HG02759 (cell line): Measurements from ENCODE around the gene HPCA.

Experiments
- ATAC-seq: cut with Tn5 transposase; IDR thresholded peaks from one replicate; pipeline ENCODE4 v1.9.1; 2021; ENCODE audit warnings: mild to moderate bottlenecking, moderate library complexity; ENCODE audit not compliant: unreplicated experiment

HPCA gene

DNA sequence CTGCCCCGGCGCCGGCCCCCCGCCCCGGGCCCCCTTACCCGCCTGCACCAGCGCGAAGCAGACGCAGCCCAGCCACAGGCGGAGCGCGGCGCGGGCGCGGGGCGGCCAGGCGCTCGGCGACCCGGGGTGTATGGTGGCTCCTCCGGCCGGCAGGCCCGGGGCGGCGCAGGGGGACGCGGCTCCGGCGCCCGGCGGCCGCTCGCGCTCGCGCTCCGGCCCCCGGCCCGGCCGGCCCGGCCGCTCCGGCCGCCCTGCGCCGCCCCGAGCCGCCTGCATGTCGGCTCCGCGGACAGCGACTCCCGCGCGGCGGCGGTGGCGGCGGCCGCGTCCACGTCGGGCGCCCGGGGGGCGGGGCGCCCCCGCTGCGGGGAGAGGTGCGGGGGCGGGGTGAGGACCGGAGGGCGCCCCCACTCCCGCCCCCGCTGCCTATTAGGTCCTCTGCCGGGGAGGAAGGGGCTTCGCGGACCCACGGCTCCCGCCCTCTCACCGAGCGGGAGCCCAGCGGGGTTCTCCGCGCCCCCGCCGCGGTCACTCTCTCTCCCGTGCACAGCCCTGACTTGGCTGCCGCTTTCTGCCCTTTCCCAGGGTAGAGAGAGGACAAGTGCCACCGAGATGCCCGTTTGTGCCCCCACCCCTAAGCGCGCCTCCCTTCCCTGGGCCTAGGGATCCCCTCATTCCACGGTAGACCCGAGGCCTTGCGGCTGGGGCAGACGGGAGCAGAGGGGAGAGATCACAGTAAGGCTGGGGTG, 15.5 kb upstream of the HPCA start, which contains the start of gene FNDC5:
Gene FNDC5 (minus strand): TSS at position 298 of the 749 bp plus-strand sequence.
- ATAC-seq = no peak

DNA sequence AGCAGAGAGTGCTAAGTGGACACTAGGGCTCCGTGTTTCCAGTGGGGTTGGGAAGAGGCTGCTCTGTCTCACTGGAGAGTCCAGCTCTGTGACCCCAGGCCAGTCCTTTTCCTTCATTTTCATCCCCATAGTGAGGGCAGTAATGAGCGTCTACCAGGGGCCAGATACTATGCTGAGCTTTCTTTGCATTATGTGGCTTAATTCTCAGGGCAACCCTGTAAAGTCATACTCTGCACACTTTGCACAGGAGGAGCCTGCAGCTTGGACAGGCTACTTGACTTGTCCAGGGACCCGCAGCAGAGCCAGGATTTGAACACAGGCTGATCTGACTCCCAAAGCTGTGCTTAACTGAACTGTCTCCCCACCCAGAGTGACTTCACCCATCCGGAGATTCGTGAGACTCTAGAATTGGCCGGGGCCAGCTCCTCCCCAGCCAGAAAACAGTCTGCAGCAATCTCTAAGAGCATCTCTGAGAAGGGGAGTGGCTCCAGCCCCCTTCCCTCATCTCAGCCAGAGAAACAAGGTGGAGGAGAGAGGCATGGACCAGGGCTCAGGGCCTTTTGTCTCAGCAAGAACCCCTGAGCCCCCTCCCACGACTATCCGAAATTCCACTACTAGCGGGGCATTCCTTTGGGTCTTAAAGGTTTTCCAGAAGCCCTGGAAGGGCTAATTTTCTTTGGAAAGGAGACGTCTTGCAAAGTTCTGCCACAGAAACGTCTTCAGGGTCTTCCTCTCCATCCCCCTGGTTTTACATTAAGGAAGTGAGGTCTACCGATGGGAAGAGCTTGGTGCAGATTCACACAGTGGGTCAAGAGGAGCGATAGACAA, 14.7 kb upstream of the HPCA start:
- ATAC-seq = no peak

DNA sequence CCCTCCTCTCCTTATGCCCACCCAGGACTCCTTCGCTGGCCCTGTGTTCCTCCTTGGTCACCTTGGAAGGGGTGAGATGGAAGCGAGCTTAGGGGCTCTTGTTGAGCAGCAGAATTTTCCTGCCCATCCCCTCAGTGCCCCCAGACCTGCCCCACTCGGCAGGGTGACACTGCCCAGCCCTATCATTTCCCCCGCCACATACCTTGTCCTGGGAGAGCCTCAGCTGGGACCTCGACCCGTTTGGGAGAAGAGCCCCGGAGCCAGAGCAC, 14.2 kb upstream of the HPCA start:
- ATAC-seq = no peak

- ATAC-seq = no peak
Measured at GRCh38 chr1:32873484-32873883, 12.8 kb upstream of the HPCA start.

- ATAC-seq = no peak
Measured at GRCh38 chr1:32874860-32875752, 11.2 kb upstream of the HPCA start.

DNA sequence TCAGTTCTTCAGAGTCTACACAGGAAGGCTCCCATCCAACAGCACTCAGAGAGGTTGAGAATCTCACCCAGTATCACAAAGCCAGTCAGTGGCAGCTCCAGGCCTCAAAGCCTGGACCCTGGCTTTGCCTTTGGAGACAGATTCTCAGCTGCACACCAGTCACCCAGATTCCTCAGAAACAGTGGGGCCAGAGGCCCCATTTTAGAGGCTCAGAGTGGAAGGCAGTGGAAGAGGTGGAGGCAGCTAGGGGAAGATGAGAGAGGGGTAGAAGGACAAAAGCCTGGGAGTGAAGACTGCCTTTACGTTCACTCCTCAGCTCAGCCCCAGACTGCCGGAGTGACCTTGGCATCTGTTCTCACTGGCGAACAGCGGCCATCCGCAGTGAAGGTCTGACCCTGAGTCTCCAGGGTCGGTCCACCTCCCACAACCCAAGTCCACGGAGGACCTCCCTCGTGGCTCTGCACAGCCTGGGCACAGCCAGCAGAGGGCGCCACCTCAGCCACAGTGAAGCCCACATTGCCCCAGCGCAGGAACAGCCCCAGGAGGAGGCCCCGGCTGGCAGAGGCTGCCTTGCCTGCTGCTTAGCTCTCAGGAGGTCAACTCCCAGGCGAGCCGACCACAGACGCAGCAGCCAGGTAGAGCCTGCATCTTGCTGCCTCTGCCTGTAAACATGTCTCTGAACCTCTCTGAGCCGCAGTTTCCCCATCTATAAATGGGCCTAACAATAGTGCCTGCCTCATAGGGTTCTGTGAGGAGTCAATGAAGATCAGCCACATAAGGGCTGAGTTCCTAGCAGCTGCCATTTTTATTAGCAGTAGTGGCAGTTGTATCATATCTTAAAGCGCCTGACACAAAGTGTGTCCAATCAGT, 9.7 kb upstream of the HPCA start:
- peak; percentile 39 for ATAC-seq

- ATAC-seq = no peak
Measured at GRCh38 chr1:32877211-32878110, 8.8 kb upstream of the HPCA start.

GRCh38 chr1:32878183-32878582, 8.1 kb upstream of the HPCA start:
- no peak for ATAC-seq

DNA sequence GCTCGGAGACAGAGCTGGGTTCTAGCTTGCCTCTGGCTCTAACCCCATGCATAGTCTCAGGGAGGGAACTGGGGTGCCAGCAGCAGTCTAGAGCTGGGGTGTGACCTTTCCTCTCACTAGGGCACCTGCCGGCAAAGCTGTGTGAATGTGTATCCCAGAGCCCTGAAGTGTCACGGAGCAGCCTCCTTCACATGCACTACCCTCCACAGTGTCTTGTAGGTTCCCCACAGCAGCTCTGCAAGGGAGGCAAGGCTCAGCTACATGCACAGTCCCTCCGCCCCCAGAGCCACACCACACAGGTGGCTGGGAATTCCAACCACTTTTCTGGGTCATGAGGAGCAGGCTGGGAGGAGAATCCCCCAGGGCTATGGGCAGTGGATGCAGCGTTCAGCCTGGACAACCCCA, 7.7 kb upstream of the HPCA start:
- ATAC-seq = no peak

DNA sequence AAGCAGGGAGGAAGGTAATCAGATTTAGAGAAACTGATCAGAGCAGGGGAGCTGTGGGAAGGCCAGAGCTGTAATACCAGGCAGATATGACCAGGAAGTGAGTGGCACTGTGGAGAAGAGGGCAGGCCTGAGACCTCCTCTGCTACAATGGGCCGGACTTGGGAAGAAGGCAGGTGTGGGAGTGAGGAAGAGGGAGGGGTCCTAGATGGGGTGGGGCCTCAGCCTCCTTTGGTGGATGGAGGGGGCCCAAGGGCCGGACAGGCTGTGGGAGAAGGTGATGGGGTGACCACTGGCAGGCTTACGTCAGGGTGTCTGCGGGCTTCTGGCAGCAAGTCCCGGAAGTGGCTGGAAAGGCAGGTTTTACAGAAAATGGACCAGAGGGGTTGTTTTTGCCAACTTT, 5.0 kb upstream of the HPCA start:
- ATAC-seq = no peak

DNA sequence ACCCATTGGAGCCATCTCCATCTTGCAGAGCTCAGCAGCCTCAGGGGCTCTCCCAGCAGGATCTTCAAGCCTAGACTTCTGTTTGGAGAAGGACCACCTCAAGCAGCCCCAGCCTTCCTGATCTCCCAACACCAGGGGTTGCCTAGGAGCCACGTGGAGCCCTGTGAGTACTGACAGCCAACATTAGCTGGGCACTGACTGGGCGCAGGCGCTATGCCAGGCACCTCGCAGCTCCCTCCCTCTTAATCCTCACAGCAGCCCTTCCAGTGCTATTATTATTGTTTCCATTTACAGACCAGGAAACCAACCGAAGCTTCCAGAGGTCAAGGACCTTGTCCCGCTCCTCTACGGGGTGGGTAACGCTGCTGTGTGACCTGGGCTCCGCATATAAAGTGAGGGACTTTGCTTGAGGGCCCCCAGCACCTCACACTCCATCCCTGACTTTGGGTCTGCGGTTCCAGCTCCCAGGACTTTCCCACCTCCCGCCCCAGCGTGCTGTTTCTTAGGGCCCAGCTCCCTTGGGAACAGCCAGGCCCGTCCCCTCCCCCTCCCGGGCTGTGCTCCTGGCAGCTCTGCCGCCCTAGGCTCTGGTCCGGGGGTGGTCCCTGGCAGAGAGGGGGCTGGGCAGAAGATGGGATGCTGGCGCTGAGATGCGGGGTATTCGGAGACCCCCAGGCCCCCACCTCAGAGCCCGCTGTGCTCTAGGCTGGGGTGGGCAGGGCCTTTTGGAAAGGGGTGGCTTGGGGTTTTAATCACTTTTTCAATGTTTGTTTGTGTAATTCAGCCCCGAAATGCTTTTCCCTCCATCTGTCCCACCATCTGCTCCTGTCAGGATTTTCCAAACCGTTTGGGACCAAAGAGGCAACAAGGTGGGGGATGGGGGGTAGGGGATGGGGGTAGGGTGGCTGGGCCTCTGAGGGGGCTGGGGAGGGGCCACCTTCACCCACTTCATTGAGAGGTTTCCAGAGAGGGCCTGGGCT, 4.1 kb upstream of the HPCA start:
- no peak for ATAC-seq

GRCh38 chr1:32883338-32884031, 2.8 kb upstream of the HPCA start:
- no peak for ATAC-seq

DNA sequence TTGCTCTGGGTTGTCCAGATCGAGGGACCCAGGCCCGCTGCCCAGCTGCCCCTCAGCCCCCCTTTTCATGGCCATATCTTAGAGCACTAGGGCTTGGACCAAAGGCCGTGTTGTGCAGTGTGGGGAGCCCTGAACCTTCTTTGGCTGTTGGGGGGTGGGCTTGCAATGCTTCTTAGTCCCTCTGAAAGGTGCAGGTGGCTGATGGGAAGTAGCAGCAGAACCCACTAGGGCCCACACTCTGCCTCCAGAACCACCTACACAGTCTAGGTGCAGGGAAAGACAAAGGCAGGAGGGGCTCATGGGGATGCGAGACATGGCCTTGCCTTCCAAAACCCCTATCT, 2.3 kb upstream of the HPCA start:
- ATAC-seq = no peak

DNA sequence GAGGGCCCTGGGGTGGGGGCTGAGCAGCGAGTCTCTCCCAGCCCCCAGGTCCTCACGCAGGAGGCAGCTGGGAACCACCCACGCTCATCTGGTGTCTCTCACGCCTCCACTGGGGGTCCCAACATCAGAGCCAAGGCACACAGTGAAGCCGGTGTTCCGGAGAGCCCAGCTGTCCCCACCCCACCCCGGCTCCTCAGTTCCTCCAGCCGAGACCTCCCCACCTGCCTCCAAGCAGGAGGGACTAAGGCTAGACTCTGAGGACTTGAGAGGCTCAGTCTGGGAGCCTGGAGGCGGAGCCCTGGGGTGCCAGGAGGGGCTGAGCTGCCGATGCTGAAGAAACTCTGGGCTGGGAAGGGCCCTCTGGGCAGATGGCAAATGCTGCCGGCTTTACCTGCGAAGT, 1.6 kb upstream of the HPCA start:
- no peak for ATAC-seq

GRCh38 chr1:32885676-32886003, 651 bp upstream of the HPCA start:
- no peak for ATAC-seq

- ATAC-seq = no peak
Measured at GRCh38 chr1:32886828-32887414, 630 bp downstream of the HPCA start.

GRCh38 chr1:32887623-32888022, 1.3 kb downstream of the HPCA start:
- no peak for ATAC-seq

DNA sequence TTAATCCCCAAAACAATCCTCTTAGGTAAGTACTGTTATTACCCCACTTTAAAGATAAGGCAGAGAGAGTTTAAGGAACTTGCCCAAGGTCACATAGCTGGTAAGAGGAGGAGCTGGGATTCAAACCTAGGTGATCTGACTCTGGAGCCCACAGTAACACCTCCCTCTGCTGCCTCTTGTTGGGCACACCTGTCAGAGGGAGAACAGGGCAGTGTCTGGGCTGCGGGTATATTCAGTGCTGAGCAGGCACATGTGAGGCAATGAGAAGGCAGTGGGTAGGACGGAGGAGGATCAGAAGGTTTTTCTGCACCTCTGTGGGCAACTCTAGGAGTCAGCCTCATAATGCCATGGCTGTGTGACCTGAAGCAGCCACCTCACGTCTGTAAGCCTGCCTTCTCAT, 1.8 kb downstream of the HPCA start:
- ATAC-seq = no peak
